H9 (cell line): ENCODE data around the gene AKAP17A. TPM values are rescaled to one million over a fixed set of nuclear protein-coding genes. Genes with fewer than 3 reads are reported as not detected.

Experiments used
- DNase-seq: peaks from one replicate; pipeline ENCODE4 v3.0.0-alpha.2; 2017
- H2AFZ ChIP-seq: one replicate; pipeline ENCODE4 v1.6.1; 2013; ENCODE audit warnings: mild to moderate bottlenecking, low read length, control low read depth, moderate library complexity
- H2AK5ac ChIP-seq: 2 replicates; pipeline ENCODE4 v1.6.1; 2013; ENCODE audit warnings: low read length, control low read depth, mixed read lengths; ENCODE audit not compliant: insufficient read length
- H2BK120ac ChIP-seq: one replicate; pipeline ENCODE4 v1.6.1; 2013; ENCODE audit warnings: low read depth, mild to moderate bottlenecking, low read length, control low read depth, inconsistent platforms; ENCODE audit not compliant: poor library complexity, severe bottlenecking
- H2BK12ac ChIP-seq: 2 replicates; pipeline ENCODE4 v1.6.1; 2013; ENCODE audit warnings: low read length, control low read depth, mixed read lengths, low read depth; ENCODE audit not compliant: insufficient read length
- H2BK15ac ChIP-seq: 2 replicates; pipeline ENCODE4 v1.6.1; 2013; ENCODE audit warnings: low read depth, low read length, control low read depth
- H2BK20ac ChIP-seq: one replicate; pipeline ENCODE4 v1.6.1; 2013; ENCODE audit warnings: low read depth, mild to moderate bottlenecking, low read length, control low read depth, inconsistent platforms; ENCODE audit not compliant: poor library complexity, severe bottlenecking
- H2BK5ac ChIP-seq: 2 replicates; pipeline ENCODE4 v1.6.1; 2013; ENCODE audit warnings: low read length, control low read depth, mixed read lengths; ENCODE audit not compliant: insufficient read length
- H3K14ac ChIP-seq: 2 replicates; pipeline ENCODE4 v1.6.1; 2013; ENCODE audit warnings: low read length, control low read depth; ENCODE audit not compliant: insufficient read depth
- H3K18ac ChIP-seq: 2 replicates; pipeline ENCODE4 v1.6.1; 2013; ENCODE audit warnings: low read depth, mild to moderate bottlenecking, mixed read lengths, low read length, control low read depth; ENCODE audit not compliant: insufficient read length
- H3K23ac ChIP-seq: 2 replicates; pipeline ENCODE4 v1.6.1; 2013; ENCODE audit warnings: low read length, control low read depth, mixed read lengths, low read depth; ENCODE audit not compliant: insufficient read length
- H3K23me2 ChIP-seq: 2 replicates; pipeline ENCODE4 v1.6.1; 2013; ENCODE audit warnings: low read depth, mild to moderate bottlenecking, mixed read lengths, low read length, control low read depth; ENCODE audit not compliant: insufficient read length, poor library complexity, severe bottlenecking
- H3K27ac ChIP-seq: 2 replicates; pipeline ENCODE4 v1.5.1; 2013; ENCODE audit warnings: low read length, control low read depth, mixed read lengths, low read depth; ENCODE audit not compliant: insufficient read length
- H3K27me3 ChIP-seq: 2 replicates; pipeline ENCODE4 v1.6.1; 2013; ENCODE audit warnings: low read length, control low read depth, inconsistent platforms; ENCODE audit not compliant: insufficient read depth
- H3K4ac ChIP-seq: 2 replicates; pipeline ENCODE4 v1.6.1; 2013; ENCODE audit warnings: low read depth, mild to moderate bottlenecking, control low read depth, inconsistent platforms, low read length, moderate library complexity
- H3K4me1 ChIP-seq: 2 replicates; pipeline ENCODE4 v1.6.1; 2013; ENCODE audit warnings: low read length, control low read depth, inconsistent platforms; ENCODE audit not compliant: insufficient read depth
- H3K4me2 ChIP-seq: 2 replicates; pipeline ENCODE4 v1.6.1; 2013; ENCODE audit warnings: low read length, control low read depth, mixed read lengths; ENCODE audit not compliant: insufficient read length, insufficient read depth
- H3K56ac ChIP-seq: 2 replicates; pipeline ENCODE4 v1.6.1; 2013; ENCODE audit warnings: low read depth, mild to moderate bottlenecking, mixed read lengths, low read length, control low read depth; ENCODE audit not compliant: insufficient read length
- H3K79me1 ChIP-seq: 2 replicates; pipeline ENCODE4 v1.6.1; 2013; ENCODE audit warnings: low read depth, mild to moderate bottlenecking, moderate library complexity, low read length, control low read depth, inconsistent platforms; ENCODE audit not compliant: insufficient read depth, poor library complexity, severe bottlenecking
- H3K79me2 ChIP-seq: 2 replicates; pipeline ENCODE4 v1.6.1; 2013; ENCODE audit warnings: low read length, control low read depth, inconsistent platforms; ENCODE audit not compliant: insufficient read depth
- H3K9ac ChIP-seq: 2 replicates; pipeline ENCODE4 v1.6.1; 2013; ENCODE audit warnings: low read length, control low read depth, mixed read lengths; ENCODE audit not compliant: insufficient read length; ENCODE audit errors: extremely low read depth
- H3K9me3 ChIP-seq: one replicate; pipeline ENCODE4 v1.6.1; 2013; ENCODE audit warnings: low read depth, low read length, inconsistent platforms; ENCODE audit not compliant: control insufficient read depth
- H3T11ph ChIP-seq: one replicate; pipeline ENCODE4 v1.6.1; 2013; ENCODE audit warnings: mild to moderate bottlenecking, low read length, control low read depth, inconsistent platforms
- H4K20me1 ChIP-seq: one replicate; pipeline ENCODE4 v1.6.1; 2013; ENCODE audit not compliant: control insufficient read depth, insufficient read length, insufficient read depth
- H4K5ac ChIP-seq: 2 replicates; pipeline ENCODE4 v1.6.1; 2013; ENCODE audit warnings: low read depth, mild to moderate bottlenecking, mixed read lengths, low read length, control low read depth; ENCODE audit not compliant: insufficient read length
- H4K8ac ChIP-seq: replicated peaks from 2 replicates; pipeline ENCODE4 v1.6.1; 2013; ENCODE audit warnings: low read length, control low read depth, mixed read lengths, low read depth; ENCODE audit not compliant: insufficient read length
- H4K91ac ChIP-seq: 2 replicates; pipeline ENCODE4 v1.6.1; 2013; ENCODE audit warnings: low read depth, mild to moderate bottlenecking, moderate library complexity, mixed read lengths, low read length, control low read depth; ENCODE audit not compliant: insufficient read length
- H3K27ac Mint-ChIP-seq, 3 experiments: 2 replicates in 2 of 3; 3 replicates in 1 of 3; pipeline ENCODE4 v1.8.0; 2020 to 2021; ENCODE audit warnings: mixed read lengths in 3 of 3, mild to moderate bottlenecking in 1 of 3, moderate library complexity in 1 of 3
- H3K27me3 Mint-ChIP-seq: 2 replicates; pipeline ENCODE4 v1.8.0; 2021; ENCODE audit warnings: low read depth, mild to moderate bottlenecking, moderate library complexity, mixed read lengths
- H3K36me3 Mint-ChIP-seq, 3 experiments: 2 replicates in 2 of 3; 3 replicates in 1 of 3; pipeline ENCODE4 v1.8.0; 2020 to 2021; ENCODE audit warnings: low read depth in 3 of 3, mixed read lengths in 3 of 3; ENCODE audit not compliant: insufficient read depth in 1 of 3
- H3K4me1 Mint-ChIP-seq, 2 experiments: 2 replicates each; pipeline ENCODE4 v1.8.0; 2020; ENCODE audit warnings: mixed read lengths in 2 of 2
- H3K4me3 Mint-ChIP-seq, 2 experiments: 2 replicates in 1 of 2; 3 replicates in 1 of 2; pipeline ENCODE4 v1.8.0; 2020 to 2021; ENCODE audit warnings: mild to moderate bottlenecking in 2 of 2, mixed read lengths in 2 of 2, moderate library complexity in 1 of 2
- H3K9me3 Mint-ChIP-seq, 2 experiments: 2 replicates in 1 of 2; 3 replicates in 1 of 2; pipeline ENCODE4 v1.8.0; 2020; ENCODE audit warnings: mild to moderate bottlenecking in 2 of 2, mixed read lengths in 2 of 2, moderate library complexity in 1 of 2
- CTCF ChIP-seq: fragments of 200-600 bp; sonication (generic); conservative IDR thresholded peaks from 3 replicates; pipeline ENCODE4 v1.8.0; 2021; ENCODE audit warnings: antibody characterized with exemption, mild to moderate bottlenecking
- WGBS: extraction: QIAGEN DNeasy Blood & Tissue Kit; methylation state at CpG from one replicate; pipeline ENCODE4 v1.1.7; 2013; ENCODE audit warnings: missing lambda C conversion rate, low lambda C conversion rate, mixed read lengths; ENCODE audit not compliant: insufficient read length; ENCODE audit errors: extremely low coverage; 5-methylcytosine and 5-hydroxymethylcytosine counted together
- total RNA-seq: library from RNA; stranded (reverse); gene quantifications from 2 replicates; pipeline ENCODE4 v1.2.1, GENCODE V29; 2021

AKAP17A gene
- total RNA-seq, 1 experiment from 2014 or later, result 39.7 TPM

GRCh38 chrX:1602299-1602698 is 10.9 kb downstream of the AKAP17A start:
- no peaks in the 10 kb centered on the region for H3K4me1 Mint-ChIP-seq
- Histone ChIP-seq H3K4me1 (no peaks in the 10 kb centered on the region), H3K9me3 (no peaks in the 10 kb centered on the region), H4K91ac (no peak overlapping the region), H3K14ac (no peak overlapping the region), H3K56ac (no peak overlapping the region), H3K9ac (no peak overlapping the region), H3K27me3 (no peaks in the 10 kb centered on the region), H3K23me2 (no peaks in the 10 kb centered on the region), H2BK12ac (no peak overlapping the region), H2AK5ac (no peak overlapping the region), H4K5ac (no peak overlapping the region), H2BK15ac (no peak overlapping the region), H3K4me2 (no peak overlapping the region), H4K20me1 (no peaks in the 10 kb centered on the region), H4K8ac (no peak overlapping the region), H3K4ac (no peak overlapping the region), H2BK120ac (no peak overlapping the region), H3K79me2 (no peaks in the 10 kb centered on the region), H3T11ph (no peak overlapping the region), H3K79me1 (no peaks in the 10 kb centered on the region), H3K23ac (no peak overlapping the region), H3K18ac (no peak overlapping the region), H3K27ac (no peak overlapping the region), H2BK5ac (no peak overlapping the region), H2BK20ac (no peak overlapping the region), H2AFZ (no peak overlapping the region)
- WGBS, result no CpG with 5 or more reads among the region's 12 CpGs
- no peak for DNase-seq
- no peak overlapping the region for H3K4me3 Mint-ChIP-seq
- no peaks in the 10 kb centered on the region; a peak in 1 of 5 replicates for H3K9me3 Mint-ChIP-seq
- H3K27ac Mint-ChIP-seq, result no peak overlapping the region
- H3K36me3 Mint-ChIP-seq, result peaks cover 31 to 60% (median 57%) of the 10 kb centered on the region in 3 experiments; a peak in 6 of 7 replicates
- no peaks in the 10 kb centered on the region for H3K27me3 Mint-ChIP-seq
- no peak for TF ChIP-seq CTCF
